HG03064 (cell line): Measurements from ENCODE around the gene BET1L.
"Not testable (repeated sequence)": the region's sequence is repeated elsewhere in the genome, so short reads cannot be mapped to it uniquely, and the experiment has no call there.

Experiments used
- ATAC-seq: cut with Tn5 transposase; IDR thresholded peaks from one replicate; pipeline ENCODE4 v1.9.1; 2021; ENCODE audit warnings: low read depth; ENCODE audit not compliant: unreplicated experiment

Gene BET1L, protein sequence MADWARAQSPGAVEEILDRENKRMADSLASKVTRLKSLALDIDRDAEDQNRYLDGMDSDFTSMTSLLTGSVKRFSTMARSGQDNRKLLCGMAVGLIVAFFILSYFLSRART

DNA sequence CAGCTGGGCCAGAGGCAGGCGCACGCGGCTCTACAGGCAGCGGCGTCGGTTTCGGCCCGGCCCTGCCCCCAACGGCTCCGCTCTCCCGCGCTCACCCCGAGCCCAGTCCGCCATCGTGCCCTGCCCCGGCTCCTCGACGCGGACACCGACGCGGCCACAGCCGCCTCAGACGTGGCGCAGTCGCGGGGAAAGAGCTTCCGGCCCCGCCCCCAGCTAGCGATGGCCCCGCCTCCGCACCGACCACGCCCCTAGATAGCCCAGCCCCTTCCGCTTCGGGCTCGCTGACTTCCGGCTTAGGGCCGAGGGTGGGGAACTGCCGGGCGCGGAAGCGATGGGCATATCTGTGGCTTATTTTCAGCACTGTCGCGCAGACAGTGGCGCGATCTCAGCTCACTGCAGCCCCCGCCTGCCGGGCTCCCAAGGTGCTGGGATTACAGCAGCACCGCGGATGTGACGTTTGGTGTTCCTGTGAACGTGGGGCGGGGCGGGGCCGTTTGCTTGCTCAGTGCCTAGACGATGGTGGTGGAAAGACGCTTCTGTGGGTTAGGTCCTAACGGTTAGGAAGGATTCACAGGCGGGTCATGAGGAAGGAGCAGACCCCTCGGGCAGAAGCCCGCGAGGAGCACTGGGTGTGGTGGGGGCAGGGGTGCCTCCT is at the start of gene BET1L, which contains the start of gene RIC8A:
Gene BET1L, minus strand, starts transcription at position 192 of the 655 bp plus-strand sequence. Its CDS starts 78 bp downstream, at position 114.
Gene RIC8A, plus strand, starts transcription at position 501 of the 655 bp plus-strand sequence. CDS start 1,147 bp downstream, outside the sequence.
- peak; percentile 58 for ATAC-seq

- no peak for ATAC-seq
These were observed 48.6 kb upstream of the BET1L start for GRCh38 chr11:255816-256215.

- no peak for ATAC-seq
These were observed 48.0 kb upstream of the BET1L start for GRCh38 chr11:255176-255575.

GRCh38 chr11:253886-254270 is 46.7 kb upstream of the BET1L start:
- no peak for ATAC-seq

GRCh38 chr11:253160-253885 is 46.1 kb upstream of the BET1L start:
- no peak for ATAC-seq

DNA sequence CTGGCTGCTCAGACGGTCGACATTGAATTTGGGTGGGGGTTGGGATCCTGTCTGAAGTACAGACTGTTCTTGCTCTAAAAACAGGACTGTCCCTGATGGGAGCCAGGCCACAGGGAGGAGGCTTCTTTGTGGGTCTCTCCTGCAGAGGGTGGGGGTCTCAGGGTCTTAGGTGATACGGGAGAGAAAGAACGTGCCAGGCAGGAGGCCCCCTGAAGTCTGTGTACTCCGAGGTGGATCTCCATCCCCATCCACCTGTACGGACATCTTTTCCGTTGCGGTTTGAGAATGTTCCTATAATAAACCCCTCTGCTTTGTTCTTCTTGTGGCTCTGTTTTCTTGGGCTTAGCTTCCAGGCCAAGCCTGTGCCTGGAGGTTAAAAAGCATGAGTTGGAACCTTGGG is 45.5 kb upstream of the BET1L start:
- no peak for ATAC-seq

- no peak for ATAC-seq
These were observed 44.4 kb upstream of the BET1L start for GRCh38 chr11:251550-251949.

GRCh38 chr11:250740-251299 is 43.6 kb upstream of the BET1L start:
- ATAC-seq, result no peak

DNA sequence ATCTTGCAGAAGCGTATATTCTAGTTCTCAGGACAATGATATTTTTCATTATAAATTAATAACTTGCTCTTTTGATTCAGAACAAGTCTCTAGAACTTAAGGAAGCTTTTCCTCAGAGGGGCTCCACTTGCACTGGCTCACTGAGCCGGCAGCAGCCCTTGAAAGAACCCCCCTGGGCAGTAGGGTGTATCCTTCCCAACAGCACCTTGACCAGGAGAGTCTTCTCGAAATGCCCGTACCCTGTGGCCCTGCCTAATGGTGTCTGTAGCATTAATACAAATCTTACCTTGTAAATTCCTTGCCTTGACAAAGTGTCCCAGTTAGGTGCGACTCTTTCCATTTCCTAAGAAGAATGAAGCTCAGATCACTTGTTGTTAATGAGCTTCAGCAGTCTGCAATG is 43.1 kb upstream of the BET1L start:
- no peak for ATAC-seq

GRCh38 chr11:249062-249461 is 41.9 kb upstream of the BET1L start:
- no peak for ATAC-seq

DNA sequence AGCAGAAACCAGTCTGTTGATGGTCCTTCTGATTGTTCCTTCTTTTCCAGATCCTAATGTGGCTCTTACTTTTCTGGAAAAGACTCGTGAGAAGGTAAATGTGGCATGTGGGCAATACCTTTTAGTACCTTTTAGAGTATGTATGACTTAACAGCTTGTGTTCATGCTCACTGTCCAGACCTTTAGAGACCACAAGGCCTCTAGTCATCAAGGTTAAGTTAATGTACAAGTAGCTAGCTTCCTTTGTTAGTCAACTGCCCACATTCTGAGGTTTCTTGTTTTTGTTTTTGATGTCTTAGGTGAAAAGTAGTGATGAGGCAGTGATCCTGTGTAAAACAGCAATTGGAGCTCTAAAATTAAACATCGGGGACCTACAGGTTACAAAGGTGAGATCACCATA is 37.2 kb upstream of the BET1L start:
- ATAC-seq, result no peak

GRCh38 chr11:241634-242033 is 34.4 kb upstream of the BET1L start:
- ATAC-seq, result no peak

DNA sequence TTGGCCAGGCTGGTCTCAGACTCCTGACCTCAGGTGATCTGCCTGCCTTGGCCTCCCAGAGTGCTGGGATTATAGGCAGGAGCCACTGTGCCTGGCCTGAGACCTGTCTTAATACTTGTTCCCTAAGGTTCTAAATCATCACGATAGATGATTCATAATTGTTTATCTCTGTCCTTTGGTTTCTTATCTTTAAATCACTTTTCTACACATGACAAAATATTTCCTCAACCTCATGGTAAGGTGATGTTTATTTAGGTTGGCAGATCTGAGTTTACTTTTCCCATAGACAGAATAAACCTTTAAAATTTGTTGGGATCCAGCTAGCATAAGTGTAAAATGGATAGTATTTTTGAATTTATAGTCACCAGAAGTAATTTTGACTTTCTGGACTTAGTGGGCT is 33.1 kb upstream of the BET1L start:
- no peak for ATAC-seq

GRCh38 chr11:238346-238745 is 31.1 kb upstream of the BET1L start:
- not testable (repeated sequence) for ATAC-seq

GRCh38 chr11:236774-237767 is 29.9 kb upstream of the BET1L start, which contains the start of gene PSMD13:
PSMD13 (plus strand) TSS chr11:236976; CDS start chr11:237050, 74 bp downstream.
- peak; percentile 63 for ATAC-seq

- ATAC-seq, result peak; percentile 73
These were observed 29.0 kb upstream of the BET1L start, which contains the start of gene SIRT3 for GRCh38 chr11:235997-236773. SIRT3 (minus strand) TSS chr11:236342; CDS start chr11:236328, 14 bp downstream.

DNA sequence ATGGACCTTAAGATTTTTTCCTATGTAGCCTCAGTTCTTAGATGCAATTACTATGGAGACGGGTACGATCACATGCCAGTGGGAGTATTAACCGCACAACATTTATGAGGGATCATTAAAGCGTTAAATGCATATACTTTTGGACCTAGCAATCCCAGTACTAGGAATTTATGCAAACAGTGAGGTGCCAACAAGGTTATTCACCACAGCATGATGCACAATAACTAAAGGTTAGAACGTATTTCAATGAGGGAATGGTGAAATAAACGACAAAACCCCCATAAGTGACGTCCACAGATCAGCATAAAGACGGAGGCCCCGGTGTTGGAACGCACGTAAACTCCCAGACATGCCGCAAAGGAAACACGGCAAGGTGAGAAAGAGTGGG is 28.4 kb upstream of the BET1L start:
- ATAC-seq, result no peak

DNA sequence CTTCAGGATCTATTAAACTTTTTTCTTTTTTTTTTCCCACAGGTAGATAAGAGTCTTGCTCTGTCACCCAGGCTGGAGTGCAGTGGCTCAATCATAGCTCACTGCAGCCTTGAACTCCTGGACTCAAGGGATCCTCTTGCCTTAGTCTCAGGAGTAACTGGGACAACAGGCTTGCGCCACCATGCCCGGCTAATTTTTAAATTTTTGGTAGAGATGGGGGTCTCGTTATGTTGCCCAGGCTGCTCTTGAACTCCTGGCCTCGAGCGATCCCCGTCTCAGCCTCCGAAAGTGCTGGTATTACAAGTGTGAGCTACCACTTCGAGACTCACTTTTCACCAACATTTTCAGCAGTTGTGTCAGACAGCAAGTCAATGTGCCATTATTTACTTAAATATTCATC is 28.0 kb upstream of the BET1L start:
- no peak for ATAC-seq

GRCh38 chr11:232783-233565 is 25.8 kb upstream of the BET1L start:
- ATAC-seq, result no peak
